ENCODE data around the gene AEN.

AEN gene

DNA sequence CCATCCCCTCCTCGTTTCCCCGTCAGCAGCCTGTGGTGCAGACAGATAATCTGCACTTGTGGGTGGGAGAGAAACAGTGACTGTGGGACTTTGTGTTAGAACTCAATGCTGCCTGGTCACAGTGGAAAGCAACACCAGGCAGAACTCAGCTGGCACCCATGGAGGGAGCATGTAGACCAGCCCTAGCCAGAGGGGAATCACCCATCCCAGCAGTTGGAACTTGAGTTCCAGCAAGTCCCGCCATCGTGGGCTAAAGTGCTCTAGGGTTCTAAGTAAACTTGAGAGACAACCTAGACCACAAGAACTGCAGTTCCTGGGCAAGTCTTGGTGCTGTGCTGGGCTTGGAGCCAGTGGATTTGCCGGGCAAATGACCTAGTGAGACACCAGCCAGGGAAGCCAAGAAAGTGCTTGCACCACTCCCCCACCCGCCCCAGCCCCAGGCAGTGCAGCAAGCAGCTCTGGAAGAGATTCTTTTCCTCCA lies 42.0 kb downstream of the AEN start:
- Histone ChIP-seq H3K9me2 (replicated peaks; ENCODE audit: low read depth, low read length) (no peaks in the 10 kb centered on the region), H3K9me3 (ENCODE audit: insufficient read depth, low read depth, low read length) (no peaks in the 10 kb centered on the region), H3K79me2 (ENCODE audit: insufficient read depth, low read length) (no peaks in the 10 kb centered on the region), H3K4me2 (ENCODE audit: low read depth, low read length, poor library complexity, severe bottlenecking) (no peak overlapping the region), H3F3A (ENCODE audit: low read depth) (no peaks in the 10 kb centered on the region), H3K4me3 (ENCODE audit: low read length, poor library complexity, severe bottlenecking) (no peak overlapping the region), H3K36me3 (ENCODE audit: insufficient read depth, low read length) (no peaks in the 10 kb centered on the region), H3K9ac (ENCODE audit: low read depth, low read length, poor library complexity, severe bottlenecking) (no peak overlapping the region), H3K27me3 (ENCODE audit: insufficient read depth, low read length, poor library complexity, severe bottlenecking) (no peaks in the 10 kb centered on the region), H2AFZ (ENCODE audit: low read length) (no peak overlapping the region), H3K4me1 (ENCODE audit: insufficient read depth, low read length, poor library complexity, severe bottlenecking) (no peaks in the 10 kb centered on the region), H4K20me1 (ENCODE audit: insufficient read depth, low read length, poor library complexity, severe bottlenecking) (no peaks in the 10 kb centered on the region)
- no peak for TF ChIP-seq EZH2phosphoT487 (IDR thresholded peaks at IDR 0.05; ENCODE audit: borderline replicate concordance)
- TF ChIP-seq, protein P1, sequence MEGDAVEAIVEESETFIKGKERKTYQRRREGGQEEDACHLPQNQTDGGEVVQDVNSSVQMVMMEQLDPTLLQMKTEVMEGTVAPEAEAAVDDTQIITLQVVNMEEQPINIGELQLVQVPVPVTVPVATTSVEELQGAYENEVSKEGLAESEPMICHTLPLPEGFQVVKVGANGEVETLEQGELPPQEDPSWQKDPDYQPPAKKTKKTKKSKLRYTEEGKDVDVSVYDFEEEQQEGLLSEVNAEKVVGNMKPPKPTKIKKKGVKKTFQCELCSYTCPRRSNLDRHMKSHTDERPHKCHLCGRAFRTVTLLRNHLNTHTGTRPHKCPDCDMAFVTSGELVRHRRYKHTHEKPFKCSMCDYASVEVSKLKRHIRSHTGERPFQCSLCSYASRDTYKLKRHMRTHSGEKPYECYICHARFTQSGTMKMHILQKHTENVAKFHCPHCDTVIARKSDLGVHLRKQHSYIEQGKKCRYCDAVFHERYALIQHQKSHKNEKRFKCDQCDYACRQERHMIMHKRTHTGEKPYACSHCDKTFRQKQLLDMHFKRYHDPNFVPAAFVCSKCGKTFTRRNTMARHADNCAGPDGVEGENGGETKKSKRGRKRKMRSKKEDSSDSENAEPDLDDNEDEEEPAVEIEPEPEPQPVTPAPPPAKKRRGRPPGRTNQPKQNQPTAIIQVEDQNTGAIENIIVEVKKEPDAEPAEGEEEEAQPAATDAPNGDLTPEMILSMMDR (conservative IDR thresholded peaks at IDR 0.05; ENCODE audit: low read length) = no peak

DNA sequence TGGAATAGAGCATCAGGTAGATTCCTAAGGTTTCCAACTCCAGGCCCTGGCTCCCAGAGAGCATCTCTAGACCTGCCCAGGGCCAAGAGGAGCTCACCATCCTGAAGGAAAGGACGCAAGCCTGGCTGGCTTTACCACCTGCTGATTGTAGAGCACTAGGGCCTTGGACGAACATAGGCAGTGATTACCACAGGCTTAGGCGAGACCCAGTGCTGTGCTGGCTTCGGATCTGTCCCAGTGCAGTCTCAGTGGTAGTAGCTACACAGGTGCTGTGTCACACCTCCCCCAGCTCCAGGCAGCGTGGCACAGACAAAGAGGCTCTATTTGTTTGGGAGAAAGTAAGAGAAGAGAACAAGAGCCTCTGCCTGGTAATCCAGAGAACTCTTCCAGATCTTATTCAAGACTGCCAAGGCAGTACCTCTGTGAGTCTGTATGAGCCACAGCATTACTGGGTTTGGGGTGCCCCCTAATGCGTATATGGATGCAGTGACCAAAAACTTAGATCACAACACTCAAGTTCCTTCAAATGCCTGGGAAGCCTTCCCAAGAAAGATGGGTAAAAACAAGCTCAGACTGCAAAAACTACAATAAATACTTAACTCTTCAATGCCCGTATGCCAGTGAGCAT lies 43.1 kb downstream of the AEN start:
- no peaks in the 10 kb centered on the region for H3K27me3 ChIP-seq (ENCODE audit: insufficient read depth, low read length, poor library complexity, severe bottlenecking)
- H3K9me3 ChIP-seq (ENCODE audit: insufficient read depth, low read depth, low read length) = no peaks in the 10 kb centered on the region
- no peak overlapping the region for H3K4me2 ChIP-seq (ENCODE audit: low read depth, low read length, poor library complexity, severe bottlenecking)
- H3K79me2 ChIP-seq (ENCODE audit: insufficient read depth, low read length) = no peaks in the 10 kb centered on the region
- H3K4me1 ChIP-seq (ENCODE audit: insufficient read depth, low read length, poor library complexity, severe bottlenecking) = no peaks in the 10 kb centered on the region
- no peak for TF ChIP-seq EZH2phosphoT487 (IDR thresholded peaks at IDR 0.05; ENCODE audit: borderline replicate concordance)
- TF ChIP-seq, protein P1 (conservative IDR thresholded peaks at IDR 0.05; ENCODE audit: low read length) = peak; percentile 57
- no peaks in the 10 kb centered on the region for H3K9me2 ChIP-seq (replicated peaks; ENCODE audit: low read depth, low read length)
- no peaks in the 10 kb centered on the region for H4K20me1 ChIP-seq (ENCODE audit: insufficient read depth, low read length, poor library complexity, severe bottlenecking)
- no peak overlapping the region for H2AFZ ChIP-seq (ENCODE audit: low read length)
- H3K9ac ChIP-seq (ENCODE audit: low read depth, low read length, poor library complexity, severe bottlenecking) = no peak overlapping the region
- no peaks in the 10 kb centered on the region for H3K36me3 ChIP-seq (ENCODE audit: insufficient read depth, low read length)
- H3K4me3 ChIP-seq (ENCODE audit: low read length, poor library complexity, severe bottlenecking) = no peak overlapping the region
- no peaks in the 10 kb centered on the region for H3F3A ChIP-seq (ENCODE audit: low read depth)

DNA sequence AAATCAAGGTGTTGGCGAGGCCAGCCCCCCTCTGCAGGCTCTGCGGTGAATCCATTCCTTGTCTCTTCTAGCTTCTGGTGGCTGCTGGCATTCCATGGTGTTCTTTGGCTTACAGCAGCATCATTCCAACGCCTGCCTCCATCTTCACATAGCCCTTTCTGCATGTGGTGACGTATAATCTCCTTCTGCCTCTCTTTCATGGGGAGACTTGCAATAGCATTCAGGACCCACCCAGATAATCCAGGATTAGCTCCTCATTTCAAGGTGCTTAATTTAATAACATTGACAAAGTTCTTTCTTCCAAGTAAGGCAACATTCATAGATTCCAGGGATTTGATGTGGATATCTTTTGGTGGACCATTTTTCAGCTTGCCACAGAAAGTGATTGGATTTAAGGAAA lies 53.5 kb downstream of the AEN start:
- no peak overlapping the region for H3K4me2 ChIP-seq (ENCODE audit: low read depth, low read length, poor library complexity, severe bottlenecking)
- H3K9ac ChIP-seq (ENCODE audit: low read depth, low read length, poor library complexity, severe bottlenecking) = no peak overlapping the region
- no peaks in the 10 kb centered on the region for H3K79me2 ChIP-seq (ENCODE audit: insufficient read depth, low read length)
- H3K9me2 ChIP-seq (replicated peaks; ENCODE audit: low read depth, low read length) = no peaks in the 10 kb centered on the region
- H4K20me1 ChIP-seq (ENCODE audit: insufficient read depth, low read length, poor library complexity, severe bottlenecking) = no peaks in the 10 kb centered on the region
- no peak overlapping the region for H2AFZ ChIP-seq (ENCODE audit: low read length)
- no peaks in the 10 kb centered on the region for H3F3A ChIP-seq (ENCODE audit: low read depth)
- no peaks in the 10 kb centered on the region for H3K9me3 ChIP-seq (ENCODE audit: insufficient read depth, low read depth, low read length)
- no peaks in the 10 kb centered on the region for H3K4me1 ChIP-seq (ENCODE audit: insufficient read depth, low read length, poor library complexity, severe bottlenecking)
- no peaks in the 10 kb centered on the region for H3K36me3 ChIP-seq (ENCODE audit: insufficient read depth, low read length)
- H3K27me3 ChIP-seq (ENCODE audit: insufficient read depth, low read length, poor library complexity, severe bottlenecking) = no peaks in the 10 kb centered on the region
- H3K4me3 ChIP-seq (ENCODE audit: low read length, poor library complexity, severe bottlenecking) = no peak overlapping the region
- TF ChIP-seq, protein P1 (conservative IDR thresholded peaks at IDR 0.05; ENCODE audit: low read length) = no peak
- TF ChIP-seq EZH2phosphoT487 (IDR thresholded peaks at IDR 0.05; ENCODE audit: borderline replicate concordance) = no peak
